ENCODE results near the gene LAT.

Gene LAT

GRCh38 chr16:29022196-29022595, 37.3 kb downstream of the LAT start:
- Histone ChIP-seq H3K27me3 (ENCODE audit: insufficient read depth, poor library complexity, severe bottlenecking) (no peaks in the 10 kb centered on the region), H3K27ac (replicated peaks) (no peak overlapping the region), H3K4me3 (replicated peaks; ENCODE audit: insufficient read depth, low read length) (no peak overlapping the region)
- no peak for DNase-seq (ENCODE audit: low read depth in 1 of 2, low spot score in 1 of 2)
- TF ChIP-seq SPI1 (IDR thresholded peaks at IDR 0.05; ENCODE audit: borderline replicate concordance, low read depth) (no peak), REST (IDR thresholded peaks at IDR 0.05; ENCODE audit: insufficient replicate concordance, low read depth) (no peak), CTCF (IDR thresholded peaks at IDR 0.05; ENCODE audit: insufficient read depth, low read length) (no peak)

- Histone ChIP-seq H3K27ac (replicated peaks) (no peak overlapping the region), H3K4me3 (replicated peaks; ENCODE audit: insufficient read depth, low read length) (no peak overlapping the region), H3K27me3 (ENCODE audit: insufficient read depth, poor library complexity, severe bottlenecking) (no peaks in the 10 kb centered on the region)
- TF ChIP-seq POLR2AphosphoS5 (IDR thresholded peaks at IDR 0.05; ENCODE audit: low read depth): no peak
- no peak for DNase-seq (ENCODE audit: low read depth in 1 of 2, low spot score in 1 of 2)
Measured at GRCh38 chr16:29023279-29024277, 38.7 kb downstream of the LAT start.

- no peak for DNase-seq (ENCODE audit: low read depth in 1 of 2, low spot score in 1 of 2)
Measured at GRCh38 chr16:29024278-29024677, 39.4 kb downstream of the LAT start.

More at GRCh38 chr16:29024278-29024677, 39.4 kb downstream of the LAT start:
- Histone ChIP-seq H3K27ac (replicated peaks) (no peak overlapping the region), H3K4me3 (replicated peaks; ENCODE audit: insufficient read depth, low read length) (no peak overlapping the region), H3K27me3 (ENCODE audit: insufficient read depth, poor library complexity, severe bottlenecking) (no peaks in the 10 kb centered on the region)
- no peak for TF ChIP-seq CTCF (IDR thresholded peaks at IDR 0.05; ENCODE audit: insufficient read depth, low read length)
- no peak for TF ChIP-seq POLR2AphosphoS5 (IDR thresholded peaks at IDR 0.05; ENCODE audit: low read depth)
- TF ChIP-seq GABPA (IDR thresholded peaks at IDR 0.05; ENCODE audit: low read depth): no peak
- no peak for TF ChIP-seq SPI1 (IDR thresholded peaks at IDR 0.05; ENCODE audit: borderline replicate concordance, low read depth)
- no peak for TF ChIP-seq REST (IDR thresholded peaks at IDR 0.05; ENCODE audit: insufficient replicate concordance, low read depth)

Measured in HL-60 (cell line).